ENCODE data around the gene DNAJB11.

GRCh38 chr3:186609247-186609868, 38.8 kb downstream of the DNAJB11 start:
- TF ChIP-seq CTCF (IDR thresholded peaks at IDR 0.05 in 2 of 3, conservative IDR thresholded peaks at IDR 0.05 in 1 of 3; ENCODE audit: borderline replicate concordance in 1 of 3, insufficient read depth in 1 of 3, low read depth in 2 of 3, low read length in 2 of 3) (peak; percentile 47 to 55 (median 50); a peak in 5 of 6 replicates), EZH2 (IDR thresholded peaks at IDR 0.05) (no peak), POLR2A (IDR thresholded peaks at IDR 0.05; ENCODE audit: borderline replicate concordance, extremely low read depth, insufficient read depth, insufficient read length) (no peak), MAX (IDR thresholded peaks at IDR 0.05) (no peak)

Data from HCT116 (cell line).